Neuronal stem cell (in vitro differentiated cells): Measurements from ENCODE around the gene NRAS.

Source experiments
- DNase-seq: peaks from one replicate; pipeline ENCODE4 v3.0.0-alpha.2; 2013; ENCODE audit warnings: low spot score
- H2AFZ ChIP-seq: one replicate; pipeline ENCODE4 v1.6.1; 2013; ENCODE audit warnings: mild to moderate bottlenecking, low read length, inconsistent platforms
- H2AK5ac ChIP-seq: 2 replicates; pipeline ENCODE4 v1.6.1; 2013; ENCODE audit warnings: low read depth, mild to moderate bottlenecking, inconsistent platforms, low read length, moderate library complexity, mixed read lengths
- H2BK120ac ChIP-seq: 2 replicates; pipeline ENCODE4 v1.6.1; 2013; ENCODE audit warnings: low read depth, mild to moderate bottlenecking, inconsistent platforms, low read length, moderate library complexity, mixed read lengths
- H2BK12ac ChIP-seq: one replicate; pipeline ENCODE4 v1.6.1; 2013; ENCODE audit warnings: low read length, inconsistent platforms
- H2BK15ac ChIP-seq: 2 replicates; pipeline ENCODE4 v1.6.1; 2013; ENCODE audit warnings: mild to moderate bottlenecking, low read length, inconsistent platforms, mixed read lengths
- H2BK5ac ChIP-seq: one replicate; pipeline ENCODE4 v1.6.1; 2013; ENCODE audit warnings: inconsistent platforms, mild to moderate bottlenecking, low read length, moderate library complexity
- H3K14ac ChIP-seq: one replicate; pipeline ENCODE4 v1.6.1; 2013; ENCODE audit warnings: low read length, inconsistent platforms
- H3K18ac ChIP-seq: 2 replicates; pipeline ENCODE4 v1.6.1; 2013; ENCODE audit warnings: low read length, inconsistent platforms
- H3K23ac ChIP-seq: 2 replicates; pipeline ENCODE4 v1.6.1; 2013; ENCODE audit warnings: low read depth, mild to moderate bottlenecking, mixed read lengths, low read length, inconsistent platforms; ENCODE audit not compliant: poor library complexity
- H3K27ac ChIP-seq: replicated peaks from 3 replicates; pipeline ENCODE4 v1.5.1; 2013; ENCODE audit warnings: low read length, inconsistent platforms
- H3K27me3 ChIP-seq, 3 experiments: 2 replicates each; pipeline ENCODE4 v1.6.1; 2013; ENCODE audit warnings: low read length in 3 of 3, mild to moderate bottlenecking in 2 of 3, inconsistent platforms in 1 of 3, low read depth in 1 of 3, mixed read lengths in 1 of 3, moderate library complexity in 1 of 3; ENCODE audit not compliant: control insufficient read depth in 3 of 3, insufficient read depth in 3 of 3
- H3K36me3 ChIP-seq, 2 donors: replicated peaks in 1 of 2; 2 replicates each; pipeline ENCODE4 v1.6.1; 2013; ENCODE audit warnings: low read length in 2 of 2; ENCODE audit not compliant: control insufficient read depth in 2 of 2, insufficient read depth in 2 of 2
- H3K4ac ChIP-seq: 2 replicates; pipeline ENCODE4 v1.6.1; 2013; ENCODE audit warnings: inconsistent platforms, mild to moderate bottlenecking, low read length, moderate library complexity
- H3K4me1 ChIP-seq, 2 donors: 1 replicate in 1 of 2; 2 replicates in 1 of 2; pipeline ENCODE4 v1.6.1; 2013; ENCODE audit warnings: low read length in 2 of 2, low read depth in 1 of 2; ENCODE audit not compliant: control insufficient read depth in 2 of 2, insufficient read depth in 1 of 2
- H3K4me2 ChIP-seq: one replicate; pipeline ENCODE4 v1.6.1; 2013; ENCODE audit warnings: mild to moderate bottlenecking, low read length, inconsistent platforms; ENCODE audit not compliant: insufficient read depth, poor library complexity, severe bottlenecking
- H3K4me3 ChIP-seq, 2 donors: 2 replicates each; pipeline ENCODE4 v1.5.1; 2013; ENCODE audit warnings: low read length in 2 of 2, mild to moderate bottlenecking in 2 of 2, inconsistent platforms in 1 of 2, moderate library complexity in 1 of 2
- H3K79me1 ChIP-seq: one replicate; pipeline ENCODE4 v1.6.1; 2013; ENCODE audit warnings: low read depth, mild to moderate bottlenecking, inconsistent platforms, low read length, moderate library complexity
- H3K9ac ChIP-seq: one replicate; pipeline ENCODE4 v1.6.1; 2013; ENCODE audit warnings: mild to moderate bottlenecking, low read depth, low read length, inconsistent platforms; ENCODE audit not compliant: poor library complexity
- H3K9me3 ChIP-seq, 2 donors: replicated peaks in 1 of 2; 2 replicates each; pipeline versions ENCODE3 to v1.6.1; 2013; ENCODE audit warnings: low read length in 2 of 2, mild to moderate bottlenecking in 2 of 2, inconsistent platforms in 1 of 2, low read depth in 1 of 2, mixed read lengths in 1 of 2, moderate library complexity in 1 of 2; ENCODE audit not compliant: control insufficient read depth in 2 of 2, insufficient read depth in 1 of 2
- H4K8ac ChIP-seq: one replicate; pipeline ENCODE4 v1.6.1; 2013; ENCODE audit warnings: low read depth, mild to moderate bottlenecking, inconsistent platforms, low read length, moderate library complexity
- H4K91ac ChIP-seq: one replicate; pipeline ENCODE4 v1.6.1; 2013; ENCODE audit warnings: low read length, low read depth, mild to moderate bottlenecking, inconsistent platforms; ENCODE audit not compliant: poor library complexity
- WGBS, 2 donors: extraction: QIAGEN DNeasy Blood & Tissue Kit; methylation state at CpG; one replicate each; pipeline ENCODE4 v1.1.7; 2013; ENCODE audit warnings: missing lambda C conversion rate in 2 of 2, mixed read lengths in 1 of 2; ENCODE audit not compliant: insufficient read length in 2 of 2, insufficient replicate concordance in 1 of 2; ENCODE audit errors: extremely low coverage in 2 of 2; 5-methylcytosine and 5-hydroxymethylcytosine counted together

The NRAS gene

GRCh38 chr1:114690148-114690547 lies 26.4 kb downstream of the NRAS start:
- Histone ChIP-seq H2BK12ac (no peak overlapping the region), H4K91ac (no peak overlapping the region), H3K4me2 (no peak overlapping the region), H3K9me3 (no peaks in the 10 kb centered on the region), H2BK5ac (no peak overlapping the region), H3K79me1 (no peaks in the 10 kb centered on the region), H2AFZ (no peak overlapping the region), H2BK15ac (no peak overlapping the region), H3K9ac (no peak overlapping the region), H2BK120ac (no peak overlapping the region), H3K23ac (no peak overlapping the region), H3K4ac (no peak overlapping the region), H2AK5ac (no peak overlapping the region), H3K4me1 (no peaks in the 10 kb centered on the region), H3K18ac (no peak overlapping the region), H4K8ac (no peak overlapping the region), H3K4me3 (no peak overlapping the region), H3K14ac (no peak overlapping the region), H3K27me3 (peaks cover 0 to 21% (median 0%) of the 10 kb centered on the region in 3 experiments), H3K36me3 (no peaks in the 10 kb centered on the region), H3K27ac (no peak overlapping the region)
- no CpG with 5 or more reads among the region's 1 CpG for WGBS, 2 donors
- DNase-seq, result no peak

GRCh38 chr1:114688526-114688925 lies 28.0 kb downstream of the NRAS start:
- Histone ChIP-seq H3K4ac (no peak overlapping the region), H3K4me2 (no peak overlapping the region), H2BK12ac (no peak overlapping the region), H3K79me1 (no peaks in the 10 kb centered on the region), H2BK120ac (no peak overlapping the region), H3K18ac (no peak overlapping the region), H3K4me1 (no peaks in the 10 kb centered on the region), H3K9ac (no peak overlapping the region), H4K91ac (no peak overlapping the region), H2AK5ac (no peak overlapping the region), H3K27ac (no peak overlapping the region), H3K36me3 (no peaks in the 10 kb centered on the region), H3K27me3 (peaks cover 0 to 31% (median 0%) of the 10 kb centered on the region in 3 experiments), H3K9me3 (no peaks in the 10 kb centered on the region), H4K8ac (no peak overlapping the region), H3K4me3 (no peak overlapping the region), H3K23ac (no peak overlapping the region), H2BK15ac (no peak overlapping the region), H2BK5ac (no peak overlapping the region), H2AFZ (no peak overlapping the region), H3K14ac (no peak overlapping the region)
- WGBS, 2 donors, result no CpG with 5 or more reads among the region's 4 CpGs
- no peak for DNase-seq

GRCh38 chr1:114685851-114686250 lies 30.7 kb downstream of the NRAS start:
- Histone ChIP-seq H3K14ac (no peak overlapping the region), H2BK12ac (no peak overlapping the region), H3K79me1 (no peaks in the 10 kb centered on the region), H3K9me3 (no peaks in the 10 kb centered on the region), H3K23ac (no peak overlapping the region), H3K27ac (no peak overlapping the region), H2BK120ac (no peak overlapping the region), H3K18ac (no peak overlapping the region), H3K4me2 (no peak overlapping the region), H3K4ac (no peak overlapping the region), H2BK5ac (no peak overlapping the region), H3K27me3 (peaks cover 0 to 36% (median 0%) of the 10 kb centered on the region in 3 experiments), H3K9ac (no peak overlapping the region), H4K91ac (no peak overlapping the region), H2AK5ac (no peak overlapping the region), H3K4me1 (no peaks in the 10 kb centered on the region), H2BK15ac (no peak overlapping the region), H4K8ac (no peak overlapping the region), H3K4me3 (no peak overlapping the region), H2AFZ (no peak overlapping the region), H3K36me3 (no peaks in the 10 kb centered on the region)
- WGBS, 2 donors, result no CpG with 5 or more reads among the region's 5 CpGs
- no peak for DNase-seq

GRCh38 chr1:114677691-114678090 lies 38.9 kb downstream of the NRAS start:
- Histone ChIP-seq H2AFZ (no peak overlapping the region), H2BK12ac (no peak overlapping the region), H3K4ac (no peak overlapping the region), H3K36me3 (no peaks in the 10 kb centered on the region), H3K27ac (no peak overlapping the region), H2BK120ac (no peak overlapping the region), H3K14ac (no peak overlapping the region), H2BK5ac (no peak overlapping the region), H4K8ac (no peak overlapping the region), H3K23ac (no peak overlapping the region), H3K4me3 (no peak overlapping the region), H3K18ac (no peak overlapping the region), H3K9ac (no peak overlapping the region), H3K4me2 (no peak overlapping the region), H3K4me1 (no peaks in the 10 kb centered on the region), H3K79me1 (no peaks in the 10 kb centered on the region), H3K9me3 (no peaks in the 10 kb centered on the region), H2BK15ac (no peak overlapping the region), H3K27me3 (peaks cover 0 to 60% (median 2%) of the 10 kb centered on the region in 3 experiments), H4K91ac (no peak overlapping the region), H2AK5ac (no peak overlapping the region)
- no CpG with 5 or more reads among the region's 5 CpGs for WGBS, 2 donors
- no peak for DNase-seq
